Heart left ventricle (tissue), 13 donors: Measurements from ENCODE around the gene PDGFC.

Experiments
- POLR2A ChIP-seq, 2 donors: fragments of 450-650 bp; IDR thresholded peaks; one replicate each; pipeline ENCODE4 v1.6.1; 2017; ENCODE audit warnings: antibody characterized with exemption in 2 of 2, mild to moderate bottlenecking in 2 of 2, moderate library complexity in 2 of 2
- TF ChIP-seq, protein P1 (sequence below), 12 donors: fragments of 200-600 bp; sonication (generic) in 4 of 12; IDR thresholded peaks; one replicate each; pipeline versions ENCODE4 v1.5.0 to v1.8.0; 2018 to 2022; ENCODE audit warnings: antibody characterized with exemption in 12 of 12, mild to moderate bottlenecking in 5 of 12
- donor health status: ischemic (EF 13 %, LVEDD 7.1; RV severe dilation, severe dysfunction).
- donor health status: DM: no; HTN: yes; CAD: no.
- donor health status: DM: no; HTN: no; CAD: no.
- donor health status: ischemic (EF 25% LVEDD 6.9; RV normal size, moderate dysfunction).
- donor health status: ischemic (EF 25% LVEDD 5.7; RV mildly dilated, moderate dysfunction).
- donor health status: ischemic (EF 35%, LVEDD 5.7; RV mildly dilated, moderate dysfunction).
- donor health status: nonischemic (EF 11% LVEDD 7.7; RV severe dilation, severe dysfunction).
- donor health status: DM: yes; HTN: yes; CAD: no.
- donor health status: PGD.
- donor health status: ischemic (EF 29% LVEDD 5.4; RV normal size, mild dysfunction).
- donor health status: nonischemic (EF 23%, LVEDD 6.1; RV moderate dilation, normal function).

DNA sequence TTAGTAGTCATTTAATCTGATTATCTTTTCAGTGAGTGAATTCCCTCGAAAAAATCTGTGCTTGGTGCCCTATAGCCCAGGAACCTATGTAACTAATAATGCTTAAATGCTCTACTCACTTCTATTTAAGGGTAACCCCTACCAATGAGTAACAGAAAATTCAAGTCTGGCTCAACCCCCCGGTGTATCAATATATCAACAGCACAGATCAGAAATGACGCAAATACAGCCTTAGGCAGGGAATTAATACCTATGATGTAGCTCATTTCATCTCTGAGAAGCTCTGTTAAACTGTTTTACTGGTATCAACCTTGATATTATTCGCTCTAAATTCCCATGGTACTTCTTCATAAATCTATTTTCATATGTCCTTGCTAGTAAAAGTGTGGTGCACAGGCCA is 28.6 kb downstream of the PDGFC start:
- TF ChIP-seq, protein P1, sequence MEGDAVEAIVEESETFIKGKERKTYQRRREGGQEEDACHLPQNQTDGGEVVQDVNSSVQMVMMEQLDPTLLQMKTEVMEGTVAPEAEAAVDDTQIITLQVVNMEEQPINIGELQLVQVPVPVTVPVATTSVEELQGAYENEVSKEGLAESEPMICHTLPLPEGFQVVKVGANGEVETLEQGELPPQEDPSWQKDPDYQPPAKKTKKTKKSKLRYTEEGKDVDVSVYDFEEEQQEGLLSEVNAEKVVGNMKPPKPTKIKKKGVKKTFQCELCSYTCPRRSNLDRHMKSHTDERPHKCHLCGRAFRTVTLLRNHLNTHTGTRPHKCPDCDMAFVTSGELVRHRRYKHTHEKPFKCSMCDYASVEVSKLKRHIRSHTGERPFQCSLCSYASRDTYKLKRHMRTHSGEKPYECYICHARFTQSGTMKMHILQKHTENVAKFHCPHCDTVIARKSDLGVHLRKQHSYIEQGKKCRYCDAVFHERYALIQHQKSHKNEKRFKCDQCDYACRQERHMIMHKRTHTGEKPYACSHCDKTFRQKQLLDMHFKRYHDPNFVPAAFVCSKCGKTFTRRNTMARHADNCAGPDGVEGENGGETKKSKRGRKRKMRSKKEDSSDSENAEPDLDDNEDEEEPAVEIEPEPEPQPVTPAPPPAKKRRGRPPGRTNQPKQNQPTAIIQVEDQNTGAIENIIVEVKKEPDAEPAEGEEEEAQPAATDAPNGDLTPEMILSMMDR (IDR thresholded peaks at IDR 0.05), result no peak
- TF ChIP-seq POLR2A (IDR thresholded peaks at IDR 0.05), result no peak
